ENCODE results near the gene SCNM1. TPM values are rescaled to one million over a fixed set of nuclear protein-coding genes. Genes with fewer than 3 reads are reported as not detected.
"Not testable (repeated sequence)": the region's sequence is repeated elsewhere in the genome, so short reads cannot be mapped to it uniquely, and the experiment has no call there.

Gene SCNM1
- total RNA-seq, 1 donor from 2014 or later, result 64.3 TPM

GRCh38 chr1:151187205-151187604, 21.3 kb downstream of the SCNM1 start:
- Histone ChIP-seq H3K4me2 (ENCODE audit: low read length) (no peak overlapping the region), H3K4me1 (ENCODE audit: insufficient read depth, low read length) (peaks cover 11% of the 10 kb centered on the region), H3K79me2 (ENCODE audit: insufficient read depth, low read length) (peaks cover 35% of the 10 kb centered on the region), H4K20me1 (ENCODE audit: insufficient read depth, low read length) (peaks cover 13% of the 10 kb centered on the region), H3K36me3 (ENCODE audit: insufficient read depth, low read length) (peaks cover 29% of the 10 kb centered on the region), H3K9ac (ENCODE audit: low read length) (no peak overlapping the region), H3K27ac (ENCODE audit: low read depth, low read length) (no peak overlapping the region), H3K4me3 (ENCODE audit: insufficient read depth, low read depth, low read length) (no peak overlapping the region), H3K9me3 (ENCODE audit: insufficient read depth, low read depth, low read length) (no peaks in the 10 kb centered on the region), H3K27me3 (ENCODE audit: insufficient read depth, low read length) (no peaks in the 10 kb centered on the region), H2AFZ (ENCODE audit: low read depth, low read length) (no peak overlapping the region)
- Mint-ChIP-seq H3K36me3 (ENCODE audit: low read depth, unreplicated experiment) (peaks cover 10% of the 10 kb centered on the region), H3K27ac (ENCODE audit: unreplicated experiment) (no peak overlapping the region), H3K9me3 (ENCODE audit: unreplicated experiment) (no peaks in the 10 kb centered on the region), H3K27me3 (ENCODE audit: low read depth, unreplicated experiment) (no peaks in the 10 kb centered on the region), H3K4me1 (ENCODE audit: low read depth, unreplicated experiment) (peaks cover 8% of the 10 kb centered on the region), H3K4me3 (ENCODE audit: unreplicated experiment) (no peak overlapping the region)
- DNase-seq (ENCODE audit: low read depth), result no peak
- no peak for FAIRE-seq
- TF ChIP-seq CTCF (IDR thresholded peaks at IDR 0.05; ENCODE audit: insufficient read depth, low read depth, low read length), result no peak
- no peak for TF ChIP-seq EZH2 (IDR thresholded peaks at IDR 0.05; ENCODE audit: insufficient read depth, low read length)

GRCh38 chr1:151188667-151189066, 22.7 kb downstream of the SCNM1 start:
- H3K9me3 Mint-ChIP-seq (ENCODE audit: unreplicated experiment); H3K27ac Mint-ChIP-seq (ENCODE audit: unreplicated experiment): not testable (repeated sequence)

GRCh38 chr1:151189637-151190445, 23.9 kb downstream of the SCNM1 start, which contains the start of gene VPS72:
TSS of gene VPS72 (minus strand) at chr1:151190197. CDS start at chr1:151190121, 76 bp downstream.
- Histone ChIP-seq H4K20me1 (ENCODE audit: insufficient read depth, low read length) (peaks cover 13% of the 10 kb centered on the region), H2AFZ (ENCODE audit: low read depth, low read length) (peak within 1 kb of the TSS; percentile 65), H3K9me3 (ENCODE audit: insufficient read depth, low read depth, low read length) (no peaks in the 10 kb centered on the region), H3K9ac (ENCODE audit: low read length) (peak within 1 kb of the TSS; percentile 93), H3K4me3 (ENCODE audit: insufficient read depth, low read depth, low read length) (peak within 1 kb of the TSS; percentile 91), H3K4me1 (ENCODE audit: insufficient read depth, low read length) (peaks cover 11% of the 10 kb centered on the region), H3K36me3 (ENCODE audit: insufficient read depth, low read length) (peaks cover 10% of the 10 kb centered on the region), H3K27me3 (ENCODE audit: insufficient read depth, low read length) (no peaks in the 10 kb centered on the region), H3K27ac (ENCODE audit: low read depth, low read length) (peak within 1 kb of the TSS; percentile 84), H3K4me2 (ENCODE audit: low read length) (peak within 1 kb of the TSS; percentile 95), H3K79me2 (ENCODE audit: insufficient read depth, low read length) (peaks cover 35% of the 10 kb centered on the region)
- FAIRE-seq (no peak), DNase-seq (ENCODE audit: low read depth) (peak; percentile 88)
- Mint-ChIP-seq H3K4me1 (ENCODE audit: low read depth, unreplicated experiment) (peaks cover 8% of the 10 kb centered on the region), H3K9me3 (ENCODE audit: unreplicated experiment) (no peaks in the 10 kb centered on the region), H3K4me3 (ENCODE audit: unreplicated experiment) (peak within 1 kb of the TSS; percentile 100), H3K36me3 (ENCODE audit: low read depth, unreplicated experiment) (peaks cover 4% of the 10 kb centered on the region), H3K27ac (ENCODE audit: unreplicated experiment) (peak within 1 kb of the TSS; percentile 99), H3K27me3 (ENCODE audit: low read depth, unreplicated experiment) (no peaks in the 10 kb centered on the region)
- TF ChIP-seq CTCF (IDR thresholded peaks at IDR 0.05; ENCODE audit: insufficient read depth, low read depth, low read length) (no peak), EZH2 (IDR thresholded peaks at IDR 0.05; ENCODE audit: insufficient read depth, low read length) (no peak)

More at GRCh38 chr1:151188667-151189066, 22.7 kb downstream of the SCNM1 start:
- Histone ChIP-seq H3K4me1 (ENCODE audit: insufficient read depth, low read length) (peaks cover 11% of the 10 kb centered on the region), H3K79me2 (ENCODE audit: insufficient read depth, low read length) (peaks cover 35% of the 10 kb centered on the region), H3K4me2 (ENCODE audit: low read length) (peak overlapping the region; percentile 95), H3K9ac (ENCODE audit: low read length) (peak overlapping the region; percentile 93), H3K36me3 (ENCODE audit: insufficient read depth, low read length) (peaks cover 19% of the 10 kb centered on the region), H3K4me3 (ENCODE audit: insufficient read depth, low read depth, low read length) (peak overlapping the region; percentile 91), H4K20me1 (ENCODE audit: insufficient read depth, low read length) (peaks cover 13% of the 10 kb centered on the region)
- H3K27ac ChIP-seq (ENCODE audit: low read depth, low read length); FAIRE-seq; H3K9me3 ChIP-seq (ENCODE audit: insufficient read depth, low read depth, low read length); H3K4me1 Mint-ChIP-seq (ENCODE audit: low read depth, unreplicated experiment); H2AFZ ChIP-seq (ENCODE audit: low read depth, low read length); DNase-seq (ENCODE audit: low read depth); H3K27me3 Mint-ChIP-seq (ENCODE audit: low read depth, unreplicated experiment); H3K27me3 ChIP-seq (ENCODE audit: insufficient read depth, low read length); H3K36me3 Mint-ChIP-seq (ENCODE audit: low read depth, unreplicated experiment): not testable (repeated sequence)
- peak overlapping the region; percentile 100 for H3K4me3 Mint-ChIP-seq (ENCODE audit: unreplicated experiment)
